Ishikawa (cell line): ENCODE results near the gene INTU.

Source experiments
- CEBPB ChIP-seq: IDR thresholded peaks from 2 replicates; pipeline ENCODE4 v1.6.1; 2012
- CREB1 ChIP-seq: IDR thresholded peaks from 2 replicates; pipeline ENCODE4 v1.6.1; 2012; ENCODE audit warnings: low read depth
- EGR1 ChIP-seq: IDR thresholded peaks from 2 replicates; pipeline ENCODE4 v1.6.1; 2012
- EP300 ChIP-seq: IDR thresholded peaks from 2 replicates; pipeline ENCODE4 v1.6.1; 2012; ENCODE audit warnings: borderline replicate concordance
- FOXM1 ChIP-seq: IDR thresholded peaks from 2 replicates; pipeline ENCODE4 v1.6.1; 2012; ENCODE audit warnings: low read depth, borderline replicate concordance
- MAX ChIP-seq: IDR thresholded peaks from 2 replicates; pipeline ENCODE4 v1.6.1; 2012
- NFIC ChIP-seq: IDR thresholded peaks from 2 replicates; pipeline ENCODE4 v1.6.1; 2012
- RAD21 ChIP-seq: IDR thresholded peaks from 2 replicates; pipeline ENCODE4 v1.6.1; 2012; ENCODE audit warnings: low read depth
- TAF1 ChIP-seq: IDR thresholded peaks from 2 replicates; pipeline ENCODE4 v1.6.1; 2012; ENCODE audit warnings: low read depth, mild to moderate bottlenecking
- TCF12 ChIP-seq: IDR thresholded peaks from 2 replicates; pipeline ENCODE4 v1.6.1; 2012; ENCODE audit warnings: low read depth
- TEAD4 ChIP-seq: IDR thresholded peaks from 2 replicates; pipeline ENCODE4 v1.6.1; 2012
- YY1 ChIP-seq: IDR thresholded peaks from 2 replicates; pipeline ENCODE4 v1.6.1; 2012; ENCODE audit warnings: low read depth
- ZBTB7A ChIP-seq: IDR thresholded peaks from 2 replicates; pipeline ENCODE4 v1.6.1; 2012; ENCODE audit warnings: low read depth
- TF ChIP-seq, protein P1 (sequence below): IDR thresholded peaks from 2 replicates; pipeline ENCODE4 v1.6.1; 2012
- TF ChIP-seq, protein P2 (sequence below): IDR thresholded peaks from 2 replicates; pipeline ENCODE4 v1.6.1; 2012; ENCODE audit warnings: low read depth, mild to moderate bottlenecking

Gene INTU

DNA sequence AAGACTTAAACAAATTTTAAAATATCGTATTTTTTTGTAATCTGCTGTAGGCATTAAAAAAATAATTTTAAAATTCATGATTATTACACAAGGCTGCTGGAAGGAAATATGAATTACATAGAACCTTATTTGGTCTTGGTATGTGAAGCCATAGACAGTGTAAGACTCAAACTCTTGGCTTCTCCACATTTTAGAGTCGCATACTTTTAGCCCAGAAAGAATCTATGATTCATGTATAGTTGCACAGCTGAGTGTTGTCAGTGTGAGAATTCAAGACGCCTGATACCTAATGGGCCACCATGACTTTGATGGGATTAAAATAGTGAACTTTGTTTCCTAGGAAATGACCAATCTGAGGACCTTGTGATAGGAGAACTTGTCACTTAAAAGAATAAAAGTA is 1.4 kb downstream of the INTU start:
- TF ChIP-seq FOXM1 (no peak), NFIC (no peak), EGR1 (no peak), EP300 (no peak), TCF12 (no peak), YY1 (no peak), CEBPB (no peak), MAX (no peak), RAD21 (no peak), TEAD4 (no peak), CREB1 (no peak), ZBTB7A (no peak), TAF1 (no peak)
- TF ChIP-seq, protein P1, sequence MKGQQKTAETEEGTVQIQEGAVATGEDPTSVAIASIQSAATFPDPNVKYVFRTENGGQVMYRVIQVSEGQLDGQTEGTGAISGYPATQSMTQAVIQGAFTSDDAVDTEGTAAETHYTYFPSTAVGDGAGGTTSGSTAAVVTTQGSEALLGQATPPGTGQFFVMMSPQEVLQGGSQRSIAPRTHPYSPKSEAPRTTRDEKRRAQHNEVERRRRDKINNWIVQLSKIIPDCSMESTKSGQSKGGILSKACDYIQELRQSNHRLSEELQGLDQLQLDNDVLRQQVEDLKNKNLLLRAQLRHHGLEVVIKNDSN = no peak
- TF ChIP-seq, protein P2, sequence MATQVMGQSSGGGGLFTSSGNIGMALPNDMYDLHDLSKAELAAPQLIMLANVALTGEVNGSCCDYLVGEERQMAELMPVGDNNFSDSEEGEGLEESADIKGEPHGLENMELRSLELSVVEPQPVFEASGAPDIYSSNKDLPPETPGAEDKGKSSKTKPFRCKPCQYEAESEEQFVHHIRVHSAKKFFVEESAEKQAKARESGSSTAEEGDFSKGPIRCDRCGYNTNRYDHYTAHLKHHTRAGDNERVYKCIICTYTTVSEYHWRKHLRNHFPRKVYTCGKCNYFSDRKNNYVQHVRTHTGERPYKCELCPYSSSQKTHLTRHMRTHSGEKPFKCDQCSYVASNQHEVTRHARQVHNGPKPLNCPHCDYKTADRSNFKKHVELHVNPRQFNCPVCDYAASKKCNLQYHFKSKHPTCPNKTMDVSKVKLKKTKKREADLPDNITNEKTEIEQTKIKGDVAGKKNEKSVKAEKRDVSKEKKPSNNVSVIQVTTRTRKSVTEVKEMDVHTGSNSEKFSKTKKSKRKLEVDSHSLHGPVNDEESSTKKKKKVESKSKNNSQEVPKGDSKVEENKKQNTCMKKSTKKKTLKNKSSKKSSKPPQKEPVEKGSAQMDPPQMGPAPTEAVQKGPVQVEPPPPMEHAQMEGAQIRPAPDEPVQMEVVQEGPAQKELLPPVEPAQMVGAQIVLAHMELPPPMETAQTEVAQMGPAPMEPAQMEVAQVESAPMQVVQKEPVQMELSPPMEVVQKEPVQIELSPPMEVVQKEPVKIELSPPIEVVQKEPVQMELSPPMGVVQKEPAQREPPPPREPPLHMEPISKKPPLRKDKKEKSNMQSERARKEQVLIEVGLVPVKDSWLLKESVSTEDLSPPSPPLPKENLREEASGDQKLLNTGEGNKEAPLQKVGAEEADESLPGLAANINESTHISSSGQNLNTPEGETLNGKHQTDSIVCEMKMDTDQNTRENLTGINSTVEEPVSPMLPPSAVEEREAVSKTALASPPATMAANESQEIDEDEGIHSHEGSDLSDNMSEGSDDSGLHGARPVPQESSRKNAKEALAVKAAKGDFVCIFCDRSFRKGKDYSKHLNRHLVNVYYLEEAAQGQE = no peak

- TF ChIP-seq ZBTB7A (no peak), CREB1 (no peak), MAX (no peak), CEBPB (no peak), EGR1 (no peak), TEAD4 (no peak), EP300 (no peak), NFIC (no peak)
- TF ChIP-seq, protein P2 = no peak
- TF ChIP-seq, protein P1 = no peak
Observed at GRCh38 chr4:127641524-127641923, 8.8 kb downstream of the INTU start.

GRCh38 chr4:127642169-127642568 is 9.4 kb downstream of the INTU start:
- TF ChIP-seq TEAD4 (no peak), TAF1 (no peak)

GRCh38 chr4:127643791-127644190 is 11.0 kb downstream of the INTU start:
- no peak for TF ChIP-seq YY1
- TF ChIP-seq RAD21 = no peak
- no peak for TF ChIP-seq NFIC
- no peak for TF ChIP-seq EGR1
- no peak for TF ChIP-seq CEBPB
- TF ChIP-seq EP300 = no peak
- no peak for TF ChIP-seq ZBTB7A
- no peak for TF ChIP-seq TCF12
- no peak for TF ChIP-seq CREB1
- TF ChIP-seq TEAD4 = no peak

GRCh38 chr4:127648061-127648460 is 15.3 kb downstream of the INTU start:
- TF ChIP-seq CEBPB (no peak), TAF1 (no peak), RAD21 (no peak), EP300 (no peak), TCF12 (no peak), YY1 (no peak), FOXM1 (no peak), MAX (no peak), CREB1 (no peak), NFIC (no peak), ZBTB7A (no peak), EGR1 (no peak), TEAD4 (no peak)
- TF ChIP-seq, protein P1 = no peak
- TF ChIP-seq, protein P2 = no peak
